Panc1 (cell line): Measurements from ENCODE around the gene ACTRT2. TPM values are rescaled to one million over a fixed set of nuclear protein-coding genes. Genes with fewer than 3 reads are reported as not detected.

Experiments used
- ATAC-seq: fragments of 200-7000 bp; cut with Tn5 transposase; 2 replicates; pipeline ENCODE4 v1.9.1; 2020; ENCODE audit warnings: mild to moderate bottlenecking, moderate library complexity
- BruUV-seq: library from RNA; stranded (reverse); fragments of 400-500 nt; replicated peaks from 2 replicates; lab custom pipeline; 2021; lab: Mats Ljungman, UMichigan
- CTCF ChIA-PET: fragments of 300-600 bp; sonication (Branson Sonifier 250); formaldehyde crosslinking; loops from one replicate; lab custom pipeline; 2022; ENCODE audit warnings: antibody characterized with exemption; lab: Charles Lee
- POLR2A ChIA-PET: fragments of 300-600 bp; sonication (Branson Sonifier 250); formaldehyde crosslinking; loops from one replicate; lab custom pipeline; 2022; ENCODE audit warnings: antibody characterized with exemption; lab: Charles Lee
- DNase-seq: peaks from one replicate; pipeline ENCODE4 v3.0.0-alpha.2; 2010; ENCODE audit warnings: low read depth, low spot score
- H3K27ac ChIP-seq: 2 replicates; pipeline ENCODE4 v1.5.1; 2011; ENCODE audit warnings: mild to moderate bottlenecking, low read length, inconsistent platforms
- H3K27me3 ChIP-seq: fragments of 200-500 bp; sonication (Bioruptor generic); 2 replicates; pipeline ENCODE4 v1.6.0; 2014; ENCODE audit warnings: low read length, inconsistent platforms; ENCODE audit not compliant: control insufficient read depth, insufficient read depth
- H3K36me3 ChIP-seq: fragments of 200-500 bp; sonication (Bioruptor generic); 2 replicates; pipeline ENCODE4 v1.5.1; 2014; ENCODE audit warnings: inconsistent platforms, mild to moderate bottlenecking, low read length, moderate library complexity; ENCODE audit not compliant: control insufficient read depth, insufficient read depth
- H3K4me1 ChIP-seq: 2 replicates; pipeline ENCODE4 v1.5.1; 2011; ENCODE audit warnings: inconsistent platforms, mild to moderate bottlenecking, low read length, moderate library complexity; ENCODE audit not compliant: control insufficient read depth, insufficient read depth
- H3K4me3 ChIP-seq, 2 experiments: 2 replicates each; pipeline ENCODE4 v1.5.1; 2011 to 2012; ENCODE audit warnings: low read depth in 2 of 2, low read length in 2 of 2, mild to moderate bottlenecking in 2 of 2, inconsistent platforms in 1 of 2, moderate library complexity in 1 of 2
- H3K9me3 ChIP-seq: fragments of 200-500 bp; sonication (Bioruptor generic); 2 replicates; pipeline ENCODE4 v1.5.1; 2014; ENCODE audit warnings: low read depth, mild to moderate bottlenecking, inconsistent platforms, low read length, moderate library complexity; ENCODE audit not compliant: control insufficient read depth, insufficient read depth
- CTCF ChIP-seq: fragments of 450-650 bp; IDR thresholded peaks from 2 replicates; pipeline ENCODE4 v1.5.1; 2017; ENCODE audit warnings: mild to moderate bottlenecking
- POLR2AphosphoS5 ChIP-seq: IDR thresholded peaks from 2 replicates; pipeline ENCODE4 v1.6.1; 2012; ENCODE audit warnings: mild to moderate bottlenecking, low read depth, low read length, moderate library complexity
- SIN3A ChIP-seq: IDR thresholded peaks from 2 replicates; pipeline ENCODE4 v1.6.1; 2012; ENCODE audit warnings: low read depth, mild to moderate bottlenecking, low read length, moderate library complexity, borderline replicate concordance; ENCODE audit not compliant: insufficient read depth
- TCF7L2 ChIP-seq: IDR thresholded peaks from 2 replicates; pipeline ENCODE4 v1.6.1; 2011; ENCODE audit warnings: mild to moderate bottlenecking, low read depth, low read length, inconsistent platforms
- in situ Hi-C: cut with HindIII; loops from 2 replicates; pipeline ENCODE4 v1.10.0; 2016; ENCODE audit warnings: low sequenced_read_pairs, low pct_unique_long_range_greater_than_20kb
- intact Hi-C: fragments of 100-400 bp; cut with micrococcal nuclease; formaldehyde crosslinking; loops from one replicate; pipeline ENCODE4 v1.10.0; 2022; ENCODE audit not compliant: unreplicated experiment
- total RNA-seq: library from RNA; stranded (reverse); gene quantifications from one replicate; pipeline ENCODE4 v1.2.1, GENCODE V29; 2021; ENCODE audit not compliant: unreplicated experiment
- TF ChIP-seq, protein P1 (sequence below), 2 experiments: IDR thresholded peaks; 2 replicates each; pipeline ENCODE4 v1.6.1; 2011 to 2012; ENCODE audit warnings: low read depth in 2 of 2, control low read depth in 1 of 2, low read length in 1 of 2, mild to moderate bottlenecking in 1 of 2, moderate library complexity in 1 of 2; ENCODE audit not compliant: insufficient read depth in 1 of 2

Gene ACTRT2
- total RNA-seq, 1 experiment from 2014 or later: not detected

- no peak overlapping the region for H3K27ac ChIP-seq
- peaks cover 2% of the 10 kb centered on the region; the same call in 1 of the 2 replicates for H3K27me3 ChIP-seq
- H3K36me3 ChIP-seq: no peaks in the 10 kb centered on the region
- in situ Hi-C loops: no loop called here
- ChIA-PET CTCF (no interaction called here), POLR2A (no interaction called here)
- intact Hi-C loops: no loop called here
- TF ChIP-seq POLR2AphosphoS5: no peak
- no peak for TF ChIP-seq TCF7L2
- TF ChIP-seq CTCF: no peak
- TF ChIP-seq, protein P1, sequence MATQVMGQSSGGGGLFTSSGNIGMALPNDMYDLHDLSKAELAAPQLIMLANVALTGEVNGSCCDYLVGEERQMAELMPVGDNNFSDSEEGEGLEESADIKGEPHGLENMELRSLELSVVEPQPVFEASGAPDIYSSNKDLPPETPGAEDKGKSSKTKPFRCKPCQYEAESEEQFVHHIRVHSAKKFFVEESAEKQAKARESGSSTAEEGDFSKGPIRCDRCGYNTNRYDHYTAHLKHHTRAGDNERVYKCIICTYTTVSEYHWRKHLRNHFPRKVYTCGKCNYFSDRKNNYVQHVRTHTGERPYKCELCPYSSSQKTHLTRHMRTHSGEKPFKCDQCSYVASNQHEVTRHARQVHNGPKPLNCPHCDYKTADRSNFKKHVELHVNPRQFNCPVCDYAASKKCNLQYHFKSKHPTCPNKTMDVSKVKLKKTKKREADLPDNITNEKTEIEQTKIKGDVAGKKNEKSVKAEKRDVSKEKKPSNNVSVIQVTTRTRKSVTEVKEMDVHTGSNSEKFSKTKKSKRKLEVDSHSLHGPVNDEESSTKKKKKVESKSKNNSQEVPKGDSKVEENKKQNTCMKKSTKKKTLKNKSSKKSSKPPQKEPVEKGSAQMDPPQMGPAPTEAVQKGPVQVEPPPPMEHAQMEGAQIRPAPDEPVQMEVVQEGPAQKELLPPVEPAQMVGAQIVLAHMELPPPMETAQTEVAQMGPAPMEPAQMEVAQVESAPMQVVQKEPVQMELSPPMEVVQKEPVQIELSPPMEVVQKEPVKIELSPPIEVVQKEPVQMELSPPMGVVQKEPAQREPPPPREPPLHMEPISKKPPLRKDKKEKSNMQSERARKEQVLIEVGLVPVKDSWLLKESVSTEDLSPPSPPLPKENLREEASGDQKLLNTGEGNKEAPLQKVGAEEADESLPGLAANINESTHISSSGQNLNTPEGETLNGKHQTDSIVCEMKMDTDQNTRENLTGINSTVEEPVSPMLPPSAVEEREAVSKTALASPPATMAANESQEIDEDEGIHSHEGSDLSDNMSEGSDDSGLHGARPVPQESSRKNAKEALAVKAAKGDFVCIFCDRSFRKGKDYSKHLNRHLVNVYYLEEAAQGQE (IDR thresholded peaks at IDR 0.05; ENCODE audit: insufficient read depth in 1 of 2, low read depth in 2 of 2, low read length in 1 of 2): no peak
- no peak for TF ChIP-seq SIN3A
- BruUV-seq: no TSS peak
- no peak for DNase-seq
- no peak for ATAC-seq
- no peaks in the 10 kb centered on the region for H3K9me3 ChIP-seq
- no peak overlapping the region for H3K4me3 ChIP-seq
- no peaks in the 10 kb centered on the region for H3K4me1 ChIP-seq
Observed at GRCh38 chr1:3034728-3035562, 13.7 kb downstream of the ACTRT2 start.

- in situ Hi-C loops (no loop called here), intact Hi-C loops (no loop called here)
- H3K27ac ChIP-seq: no peak overlapping the region
- no peaks in the 10 kb centered on the region for H3K4me1 ChIP-seq
- BruUV-seq: no TSS peak
- ChIA-PET POLR2A (no interaction called here), CTCF (no interaction called here)
- TF ChIP-seq TCF7L2: no peak
- TF ChIP-seq SIN3A: no peak
- TF ChIP-seq, protein P1 (IDR thresholded peaks at IDR 0.05; ENCODE audit: insufficient read depth in 1 of 2, low read depth in 2 of 2, low read length in 1 of 2): no peak
- TF ChIP-seq CTCF: no peak
- no peak for TF ChIP-seq POLR2AphosphoS5
- DNase-seq (no peak), ATAC-seq (no peak)
- H3K9me3 ChIP-seq: no peaks in the 10 kb centered on the region
- H3K27me3 ChIP-seq: peaks cover 2% of the 10 kb centered on the region
- H3K36me3 ChIP-seq: no peaks in the 10 kb centered on the region
- no peak overlapping the region for H3K4me3 ChIP-seq
Observed at GRCh38 chr1:3035563-3036446, 14.5 kb downstream of the ACTRT2 start.
